CD4-positive, alpha-beta T cell (primary cell): ENCODE data around the gene STAB2. TPM values are rescaled to one million over a fixed set of nuclear protein-coding genes. Genes with fewer than 3 reads are reported as not detected.

Experiments used
- ATAC-seq: fragments of 200-7000 bp; cut with Tn5 transposase; one replicate; pipeline ENCODE4 v1.10.0; 2022; ENCODE audit warnings: mild to moderate bottlenecking; ENCODE audit not compliant: poor library complexity
- CTCF ChIA-PET: fragments of 350-600 bp; sonication (Branson Sonifier 250); formaldehyde crosslinking; loops from one replicate; lab custom pipeline; 2021; ENCODE audit warnings: antibody characterized with exemption, inconsistent platforms; lab: Charles Lee
- POLR2A ChIA-PET: fragments of 350-600 bp; sonication (Branson Sonifier 250); formaldehyde crosslinking; loops from one replicate; lab custom pipeline; 2021; ENCODE audit warnings: antibody characterized with exemption, inconsistent platforms; lab: Charles Lee
- DNase-seq, 14 experiments: peaks; one replicate each; pipeline ENCODE4 v3.0.0-alpha.2; 2013 to 2020; ENCODE audit warnings: mixed read lengths in 2 of 14
- H3K27ac ChIP-seq, 2 donors: one replicate each; pipeline versions ENCODE4 v1.5.1 to v1.7.0; 2013; ENCODE audit warnings: low read length in 2 of 2, low read depth in 1 of 2, mild to moderate bottlenecking in 1 of 2
- H3K27me3 ChIP-seq, 2 experiments: 1 replicate in 1 of 2; 2 replicates in 1 of 2; pipeline versions ENCODE4 v1.6.1 to v1.7.0; 2013; ENCODE audit warnings: low read length in 2 of 2, control low read depth in 1 of 2, mild to moderate bottlenecking in 1 of 2, moderate library complexity in 1 of 2; ENCODE audit not compliant: insufficient read depth in 2 of 2, control insufficient read depth in 1 of 2
- H3K36me3 ChIP-seq: one replicate; pipeline ENCODE4 v1.6.1; 2013; ENCODE audit warnings: low read length, control low read depth; ENCODE audit not compliant: insufficient read depth
- H3K4me1 ChIP-seq: one replicate; pipeline ENCODE4 v1.6.1; 2013; ENCODE audit warnings: low read length, control low read depth; ENCODE audit not compliant: insufficient read depth
- H3K4me3 ChIP-seq: one replicate; pipeline ENCODE4 v1.5.1; 2013; ENCODE audit warnings: mild to moderate bottlenecking, low read length, moderate library complexity
- H3K9me3 ChIP-seq, 2 experiments: 1 replicate in 1 of 2; 2 replicates in 1 of 2; pipeline versions ENCODE4 v1.6.1 to v1.7.0; 2013; ENCODE audit warnings: low read length in 2 of 2, mild to moderate bottlenecking in 2 of 2, control low read depth in 1 of 2, moderate library complexity in 1 of 2; ENCODE audit not compliant: control insufficient read depth in 1 of 2, insufficient read depth in 1 of 2
- H3K27ac Mint-ChIP-seq: one replicate; pipeline ENCODE4 v1.8.0; 2020; ENCODE audit warnings: mixed read lengths
- H3K27me3 Mint-ChIP-seq: one replicate; pipeline ENCODE4 v1.8.0; 2021; ENCODE audit warnings: mixed read lengths
- H3K36me3 Mint-ChIP-seq: one replicate; pipeline ENCODE4 v1.8.0; 2021; ENCODE audit warnings: low read depth, mixed read lengths
- H3K4me1 Mint-ChIP-seq: one replicate; pipeline ENCODE4 v1.8.0; 2021; ENCODE audit warnings: low read depth, mixed read lengths
- H3K4me3 Mint-ChIP-seq: one replicate; pipeline ENCODE4 v1.8.0; 2020; ENCODE audit warnings: mild to moderate bottlenecking, mixed read lengths
- H3K9me3 Mint-ChIP-seq: one replicate; pipeline ENCODE4 v1.8.0; 2020; ENCODE audit warnings: mixed read lengths
- intact Hi-C, 2 experiments: fragments of 100-400 bp; cut with DNase I in 1 of 2; cut with micrococcal nuclease in 1 of 2; formaldehyde crosslinking; loops; one replicate each; pipeline versions ENCODE4 v1.15.1 to v1.9.0; 2023 to 2025; cut with DNase I, micrococcal nuclease
- total RNA-seq, 174 experiments: library from RNA in 2 of 174; stranded (reverse) in 2 of 174; gene quantifications; one replicate each; pipeline ENCODE4 v1.2.3 and lab custom pipeline; 2021 to 2026
- TF ChIP-seq, protein P1 (sequence below): fragments of 200-600 bp; IDR thresholded peaks from one replicate; pipeline ENCODE4 v1.8.0; 2022; ENCODE audit warnings: antibody characterized with exemption, mild to moderate bottlenecking

Gene STAB2
- total RNA-seq, 2 experiments from 2014 or later: not detected

DNA sequence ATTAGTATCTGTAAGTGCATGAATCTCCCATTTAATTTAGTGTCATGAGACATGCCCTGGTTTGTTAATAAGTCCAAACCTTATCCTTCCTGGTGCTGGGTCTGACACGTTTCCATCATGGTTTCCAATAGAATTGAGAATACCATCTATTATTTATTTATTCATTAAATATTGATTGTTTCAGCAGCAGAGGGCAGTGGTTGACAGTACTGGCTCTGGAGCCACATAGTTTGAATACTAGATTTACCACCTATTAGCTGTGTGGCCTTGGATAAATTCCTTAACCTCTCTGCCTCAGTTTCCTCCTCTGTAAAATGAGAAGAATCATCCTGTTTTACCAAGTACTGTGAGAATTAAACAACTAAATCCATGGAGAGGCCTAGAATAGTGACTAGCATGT is 941 bp upstream of the STAB2 start:
- Mint-ChIP-seq H3K27ac (no peak overlapping the region), H3K9me3 (no peaks in the 10 kb centered on the region), H3K4me3 (no peak overlapping the region), H3K36me3 (no peaks in the 10 kb centered on the region), H3K27me3 (peaks cover 11% of the 10 kb centered on the region), H3K4me1 (no peaks in the 10 kb centered on the region)
- Histone ChIP-seq H3K9me3 (no peaks in the 10 kb centered on the region), H3K27me3 (peaks cover 0 to 2% of the 10 kb centered on the region in 2 experiments), H3K4me3 (no peak overlapping the region), H3K27ac (no peak overlapping the region), H3K4me1 (no peaks in the 10 kb centered on the region), H3K36me3 (no peaks in the 10 kb centered on the region)
- intact Hi-C loops: no loop called here
- no peak for DNase-seq
- ATAC-seq: no peak
- ChIA-PET CTCF (interaction anchor here (0.7 kb wide), 1 partner anchor 252 kb away, joined by 3 read pairs; no protein-coding TSS in a partner anchor), POLR2A (no interaction called here)
- TF ChIP-seq, protein P1, sequence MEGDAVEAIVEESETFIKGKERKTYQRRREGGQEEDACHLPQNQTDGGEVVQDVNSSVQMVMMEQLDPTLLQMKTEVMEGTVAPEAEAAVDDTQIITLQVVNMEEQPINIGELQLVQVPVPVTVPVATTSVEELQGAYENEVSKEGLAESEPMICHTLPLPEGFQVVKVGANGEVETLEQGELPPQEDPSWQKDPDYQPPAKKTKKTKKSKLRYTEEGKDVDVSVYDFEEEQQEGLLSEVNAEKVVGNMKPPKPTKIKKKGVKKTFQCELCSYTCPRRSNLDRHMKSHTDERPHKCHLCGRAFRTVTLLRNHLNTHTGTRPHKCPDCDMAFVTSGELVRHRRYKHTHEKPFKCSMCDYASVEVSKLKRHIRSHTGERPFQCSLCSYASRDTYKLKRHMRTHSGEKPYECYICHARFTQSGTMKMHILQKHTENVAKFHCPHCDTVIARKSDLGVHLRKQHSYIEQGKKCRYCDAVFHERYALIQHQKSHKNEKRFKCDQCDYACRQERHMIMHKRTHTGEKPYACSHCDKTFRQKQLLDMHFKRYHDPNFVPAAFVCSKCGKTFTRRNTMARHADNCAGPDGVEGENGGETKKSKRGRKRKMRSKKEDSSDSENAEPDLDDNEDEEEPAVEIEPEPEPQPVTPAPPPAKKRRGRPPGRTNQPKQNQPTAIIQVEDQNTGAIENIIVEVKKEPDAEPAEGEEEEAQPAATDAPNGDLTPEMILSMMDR: no peak

DNA sequence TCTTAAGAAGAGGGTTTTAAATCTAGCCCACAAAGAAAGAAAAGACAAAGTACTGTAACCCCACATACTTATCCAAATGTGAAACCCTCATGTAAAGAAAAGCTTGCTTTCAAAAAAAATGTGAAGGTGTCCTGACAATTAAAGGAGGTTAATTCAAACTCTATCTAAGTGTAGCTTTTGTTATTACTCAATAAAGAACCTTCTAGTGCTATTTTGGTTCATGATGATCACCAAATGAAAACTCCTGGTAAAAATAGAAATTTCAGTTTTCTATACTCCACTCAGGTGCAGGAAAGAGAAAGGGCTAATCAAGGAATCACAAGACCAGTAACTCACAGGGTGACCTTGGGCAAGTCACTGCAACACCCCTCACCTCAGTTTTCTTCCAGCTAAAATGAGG is 1.6 kb downstream of the STAB2 start:
- DNase-seq (no peak), ATAC-seq (no peak)
- TF ChIP-seq, protein P1: no peak
- Histone ChIP-seq H3K4me1 (no peaks in the 10 kb centered on the region), H3K4me3 (no peak overlapping the region), H3K27ac (no peak overlapping the region), H3K9me3 (no peaks in the 10 kb centered on the region), H3K36me3 (no peaks in the 10 kb centered on the region), H3K27me3 (no peaks in the 10 kb centered on the region)
- no peak overlapping the region for H3K27ac Mint-ChIP-seq
- POLR2A ChIA-PET: no interaction called here
- no peak overlapping the region for H3K4me3 Mint-ChIP-seq
- H3K27me3 Mint-ChIP-seq: peaks cover 11% of the 10 kb centered on the region
- H3K4me1 Mint-ChIP-seq: no peaks in the 10 kb centered on the region
- H3K36me3 Mint-ChIP-seq: no peaks in the 10 kb centered on the region
- CTCF ChIA-PET: interaction anchor here (0.6 kb wide), 1 partner anchor 11 kb away, joined by 3 read pairs; no protein-coding TSS in a partner anchor
- no peaks in the 10 kb centered on the region for H3K9me3 Mint-ChIP-seq
- intact Hi-C loops: no loop called here

DNA sequence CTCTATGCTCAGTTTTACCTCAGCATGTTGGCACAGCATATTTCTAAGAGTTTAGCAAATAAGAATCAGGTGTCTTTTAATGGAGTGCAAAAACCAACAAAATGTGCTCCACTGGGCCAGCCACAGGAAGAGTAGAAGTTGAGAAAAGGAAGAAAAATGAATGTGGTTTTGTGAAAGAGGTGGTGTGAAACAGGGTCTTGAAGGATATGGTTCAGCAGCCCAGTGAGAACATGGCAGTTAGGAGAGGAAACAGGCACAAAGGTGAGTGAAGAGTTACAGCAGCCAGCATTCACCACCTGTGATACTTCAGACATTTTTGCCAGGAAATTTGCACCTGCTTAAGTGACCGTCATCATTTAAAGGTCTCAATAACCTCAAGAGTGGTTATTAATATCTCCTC is 2.4 kb downstream of the STAB2 start:
- intact Hi-C loops: no loop called here
- H3K36me3 Mint-ChIP-seq: no peaks in the 10 kb centered on the region

More for the DNA sequence above, 2.4 kb downstream of the STAB2 start:
- ChIA-PET POLR2A (no interaction called here), CTCF (interaction anchor here (0.6 kb wide), 1 partner anchor 50 kb away, joined by 4 read pairs; no protein-coding TSS in a partner anchor)
- Histone ChIP-seq H3K4me1 (no peaks in the 10 kb centered on the region), H3K27me3 (no peaks in the 10 kb centered on the region), H3K27ac (no peak overlapping the region), H3K9me3 (no peaks in the 10 kb centered on the region), H3K4me3 (no peak overlapping the region), H3K36me3 (no peaks in the 10 kb centered on the region)
- Mint-ChIP-seq H3K27me3 (peaks cover 11% of the 10 kb centered on the region), H3K27ac (no peak overlapping the region), H3K9me3 (no peaks in the 10 kb centered on the region), H3K4me1 (no peaks in the 10 kb centered on the region), H3K4me3 (no peak overlapping the region)
- DNase-seq (no peak), ATAC-seq (no peak)
- TF ChIP-seq, protein P1: no peak
